SIG-M5 treated with dmso at 0.1 percent for 504 hours (cell line): ENCODE measurements around the gene ZDHHC9.

Source experiments
- DNase-seq: peaks from one replicate; lab custom pipeline; 2025; ENCODE audit not compliant: unreplicated experiment; lab: John Stamatoyannopoulos, UW

The ZDHHC9 gene

DNA sequence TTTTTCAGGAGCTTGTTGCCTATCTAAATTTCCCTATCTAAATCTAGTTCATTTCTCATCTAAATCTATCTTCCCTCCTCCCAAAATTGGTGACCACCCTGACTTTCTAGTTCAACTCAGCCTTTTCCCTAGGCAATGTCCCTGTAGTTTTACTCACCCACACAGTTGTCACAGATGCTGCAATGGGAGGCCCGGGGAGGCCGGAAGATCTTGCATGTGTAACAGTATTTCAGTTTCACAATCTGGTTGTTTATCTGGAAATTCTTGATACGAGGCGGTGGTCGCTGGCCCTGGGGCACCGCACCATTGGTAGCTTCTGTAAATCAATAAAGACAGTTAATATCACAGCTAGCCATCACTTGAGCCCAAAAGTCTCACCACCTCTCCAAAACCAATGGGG, 20.2 kb downstream of the ZDHHC9 start:
- no peak for DNase-seq

DNA sequence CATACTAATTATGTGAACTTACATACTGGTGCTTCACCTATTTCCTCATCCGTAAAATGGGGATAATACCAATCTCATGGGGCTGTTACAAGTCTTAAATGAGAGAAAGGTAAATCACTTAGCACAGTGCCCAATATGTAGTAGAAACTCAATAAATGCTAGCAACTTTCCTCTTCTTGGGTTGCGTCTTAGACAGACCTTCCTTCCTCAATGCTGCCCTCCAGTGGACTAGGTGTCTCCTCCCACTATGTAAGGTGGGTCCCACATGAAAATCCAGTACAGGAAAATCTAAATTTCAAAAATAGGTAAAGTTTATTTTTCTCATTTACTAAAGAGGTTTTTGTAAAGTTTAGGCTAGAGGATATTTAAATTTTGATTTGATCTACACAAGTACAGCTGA, 20.6 kb downstream of the ZDHHC9 start:
- DNase-seq = peak; percentile 22

DNA sequence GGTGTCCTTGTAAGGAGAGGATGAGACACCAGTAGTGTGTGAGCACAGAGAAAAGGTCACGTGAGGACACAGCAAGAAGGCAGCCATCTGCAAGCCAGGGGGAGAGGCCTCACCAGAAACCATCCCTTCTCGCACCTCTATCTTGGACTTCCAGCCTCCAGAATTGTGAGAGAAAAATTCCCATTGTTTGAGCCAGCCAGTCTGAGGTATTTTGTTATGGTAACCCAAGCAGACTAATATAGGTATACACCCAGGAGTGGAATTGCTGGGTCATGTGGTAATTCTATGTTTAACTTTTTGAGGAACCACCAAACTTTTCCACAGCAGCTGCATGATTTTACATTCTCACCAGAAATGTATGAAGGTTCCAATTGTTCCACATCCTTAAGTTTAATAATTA, 25.6 kb downstream of the ZDHHC9 start:
- DNase-seq = no peak

DNA sequence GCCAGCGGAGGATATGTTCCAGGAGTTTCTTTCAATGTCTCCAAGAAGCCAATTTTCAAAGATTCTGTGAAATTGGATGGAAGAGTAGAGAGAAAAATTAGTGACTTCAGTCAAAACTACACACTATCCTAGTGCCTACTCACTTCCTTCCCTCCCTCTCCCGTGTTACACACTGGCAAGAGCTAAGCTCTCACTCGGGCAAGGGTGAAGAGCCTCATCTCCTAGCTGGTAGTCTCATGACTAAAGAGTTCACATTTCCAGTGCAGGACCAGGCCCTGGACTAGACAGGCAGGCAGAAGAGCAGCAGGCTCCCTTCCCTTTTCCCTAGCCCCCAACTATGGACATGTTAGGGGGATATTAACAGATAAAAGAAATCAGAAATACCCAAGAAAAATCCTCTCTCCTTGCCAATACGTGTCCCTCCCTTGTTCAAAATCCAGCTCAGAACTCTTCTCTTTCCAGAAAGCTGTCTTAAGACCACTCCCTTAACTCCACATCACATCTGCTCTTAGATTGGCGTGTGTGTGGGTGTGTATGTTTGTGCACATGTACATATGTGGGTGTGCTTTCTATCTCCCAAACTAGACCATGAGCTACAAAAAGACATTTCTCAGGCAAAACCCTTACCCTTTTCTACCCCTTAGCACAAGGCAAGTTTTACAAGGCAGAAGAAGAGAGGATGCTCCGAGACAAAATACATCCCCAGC, 29.9 kb downstream of the ZDHHC9 start:
- no peak for DNase-seq

DNA sequence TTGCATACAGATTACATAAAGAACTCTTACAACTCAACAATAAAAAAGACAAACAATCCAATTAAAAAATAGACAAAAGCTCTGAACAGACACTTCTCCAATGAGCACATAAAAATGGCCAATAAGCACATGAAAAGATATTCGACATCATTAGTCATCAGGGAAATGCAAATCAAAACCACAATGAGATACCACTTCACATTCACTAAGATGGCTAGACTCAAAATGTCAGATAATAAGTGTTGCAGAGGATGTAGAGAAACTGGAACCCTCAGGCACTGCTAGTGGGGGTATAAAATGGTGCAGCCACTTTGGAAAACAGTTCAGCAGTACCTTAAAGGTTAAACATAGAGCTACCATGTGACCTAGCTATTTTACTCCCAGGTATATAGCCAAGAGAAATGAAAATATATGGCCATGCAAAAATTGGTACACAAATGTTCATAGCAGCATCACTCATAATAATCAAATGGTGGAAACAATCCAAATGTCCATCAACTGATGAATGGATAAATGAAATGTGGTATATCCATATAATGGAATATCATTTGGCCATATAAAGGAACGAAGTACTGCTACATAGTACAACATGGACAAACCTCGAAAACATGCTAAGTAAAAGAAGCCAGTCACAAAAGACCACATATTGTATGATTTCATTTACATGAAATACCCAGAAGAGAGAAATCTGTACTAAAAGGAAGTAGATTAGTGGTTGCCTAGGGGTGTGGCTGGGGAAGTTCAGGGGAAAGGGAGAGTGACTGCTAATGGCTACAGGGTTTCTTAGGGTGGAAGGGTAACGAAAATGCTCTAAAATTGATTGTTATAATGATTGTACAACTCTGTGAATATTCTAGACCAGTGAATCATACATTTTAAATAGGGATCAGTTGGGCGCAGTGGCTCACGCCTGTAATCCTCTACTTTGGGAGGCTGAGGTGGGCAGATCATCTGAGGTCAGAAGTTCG, 34.6 kb downstream of the ZDHHC9 start:
- peak; percentile 36 for DNase-seq

DNA sequence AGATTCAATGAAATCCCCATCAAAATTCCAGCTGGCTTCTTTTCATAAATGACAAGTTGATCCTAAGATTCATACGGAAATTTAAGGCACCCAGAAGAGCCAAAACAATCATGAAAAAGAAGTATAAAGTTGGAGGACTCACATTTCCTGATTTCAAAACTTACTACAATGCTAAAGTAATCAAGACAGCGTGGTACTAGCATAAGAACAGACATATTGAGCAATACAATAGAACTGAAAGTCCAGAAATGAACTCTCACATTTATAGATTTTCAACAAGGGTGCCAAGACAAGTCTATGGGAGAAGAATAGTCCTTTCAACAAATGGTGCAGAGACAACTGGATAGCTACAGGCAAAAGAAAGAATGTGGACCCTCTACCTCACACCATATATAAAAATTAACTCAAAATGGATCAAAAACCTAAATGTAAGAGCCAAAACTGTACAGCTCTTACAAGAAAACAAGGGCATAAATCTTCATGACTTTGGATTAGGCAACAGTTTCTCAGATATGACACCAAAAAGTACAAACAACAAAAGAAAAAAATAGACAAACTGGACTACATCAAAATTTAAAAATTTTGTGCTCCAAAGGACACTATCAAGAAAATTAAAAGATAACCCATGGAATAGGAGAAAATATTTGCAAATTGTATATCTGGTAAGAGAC, 35.4 kb downstream of the ZDHHC9 start:
- DNase-seq = peak; percentile 59

DNA sequence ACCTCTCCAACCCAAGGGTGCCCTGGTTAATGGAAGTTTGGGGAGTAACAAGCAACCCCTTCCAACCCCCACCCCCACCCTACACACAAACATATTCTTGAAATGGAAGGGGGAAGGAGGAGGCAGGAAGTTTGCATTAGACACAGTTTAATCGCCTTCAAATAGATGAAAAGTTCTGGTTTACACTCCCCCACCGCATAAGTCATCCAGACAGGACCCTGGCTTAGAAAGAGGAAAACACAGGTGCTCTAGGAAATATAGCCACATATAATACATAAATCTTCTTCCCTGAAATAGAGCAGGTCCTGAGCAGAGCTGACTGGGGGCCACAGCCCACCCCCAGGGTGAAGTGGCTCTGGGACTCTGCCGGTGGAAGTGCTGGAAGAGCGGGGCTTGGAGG, 38.9 kb downstream of the ZDHHC9 start:
- DNase-seq = no peak

DNA sequence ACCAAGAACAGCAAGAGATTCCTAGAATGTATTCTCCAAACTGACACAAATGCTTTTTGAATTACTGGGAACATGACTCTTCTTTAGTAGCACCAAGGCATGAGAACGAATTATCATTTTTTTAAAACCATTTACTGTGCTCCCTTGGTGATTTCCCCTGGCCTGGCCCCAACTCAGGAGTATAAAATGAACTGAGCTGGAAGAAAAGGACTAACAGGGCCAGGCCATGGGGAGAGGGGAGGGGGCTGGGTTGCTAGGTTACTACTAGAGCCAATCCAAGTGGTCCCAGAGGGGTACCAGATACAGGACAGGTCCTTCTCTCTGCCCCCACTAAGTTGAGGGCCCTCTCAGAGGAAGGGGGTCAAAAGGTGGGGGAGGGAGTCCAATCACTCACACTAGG, 40.8 kb downstream of the ZDHHC9 start:
- DNase-seq = no peak

DNA sequence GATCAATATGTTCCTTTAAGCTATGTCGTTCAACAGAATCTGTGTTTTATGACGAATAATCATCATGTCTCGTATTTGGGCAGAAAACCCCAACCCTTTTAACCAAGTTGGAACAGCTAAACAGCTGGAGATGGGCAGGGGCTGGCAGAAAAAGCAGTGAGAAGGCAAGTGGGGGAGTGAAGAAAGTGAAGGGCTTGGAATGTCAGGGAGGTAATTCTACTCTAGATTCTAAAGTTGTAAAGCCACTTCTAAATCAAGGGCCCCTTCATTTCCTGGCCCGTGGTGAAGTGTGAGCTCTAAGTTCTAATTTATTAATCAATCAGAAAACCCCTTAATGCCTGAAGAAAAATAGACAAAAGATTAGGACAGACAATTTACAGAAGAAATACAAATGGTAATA, 43.5 kb downstream of the ZDHHC9 start:
- no peak for DNase-seq

DNA sequence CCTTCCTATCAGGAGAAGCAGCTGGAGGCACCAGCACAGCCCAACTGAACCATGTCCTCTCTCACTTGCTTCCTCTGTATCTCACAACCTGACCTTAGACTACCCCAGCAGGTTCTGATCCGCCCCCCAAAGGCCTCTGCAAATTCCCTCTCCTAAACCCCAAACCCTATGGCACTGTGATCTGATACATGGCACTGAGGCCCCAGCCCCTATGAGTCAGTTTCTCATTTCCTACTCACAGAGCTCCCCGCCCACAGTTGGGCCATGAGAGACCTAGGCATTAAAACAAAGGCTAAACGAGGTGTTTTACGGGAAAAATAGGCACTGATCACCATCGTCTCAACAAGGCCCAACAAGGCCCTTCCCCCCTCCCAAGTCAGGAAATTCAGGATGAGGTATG, 44.8 kb downstream of the ZDHHC9 start:
- DNase-seq = no peak

DNA sequence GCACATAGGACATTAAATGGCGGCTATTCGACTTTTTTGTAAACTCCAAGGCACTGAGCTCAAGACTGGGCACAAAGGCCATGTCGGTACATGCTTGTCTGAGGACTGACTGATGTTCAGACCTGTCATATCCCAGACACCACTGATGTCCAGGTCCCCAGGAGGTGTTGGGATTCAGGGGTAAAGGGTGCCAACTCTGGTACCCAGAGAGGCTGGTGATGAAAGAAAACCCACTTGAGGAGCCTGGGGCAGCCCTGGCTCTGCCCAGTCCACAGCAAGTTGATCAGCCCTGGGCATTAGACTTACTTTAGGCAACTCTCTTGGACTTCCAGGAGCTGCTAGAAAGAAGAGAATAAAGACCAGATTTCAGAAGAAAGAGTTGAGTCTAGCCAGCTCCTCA, 45.2 kb downstream of the ZDHHC9 start:
- no peak for DNase-seq

DNA sequence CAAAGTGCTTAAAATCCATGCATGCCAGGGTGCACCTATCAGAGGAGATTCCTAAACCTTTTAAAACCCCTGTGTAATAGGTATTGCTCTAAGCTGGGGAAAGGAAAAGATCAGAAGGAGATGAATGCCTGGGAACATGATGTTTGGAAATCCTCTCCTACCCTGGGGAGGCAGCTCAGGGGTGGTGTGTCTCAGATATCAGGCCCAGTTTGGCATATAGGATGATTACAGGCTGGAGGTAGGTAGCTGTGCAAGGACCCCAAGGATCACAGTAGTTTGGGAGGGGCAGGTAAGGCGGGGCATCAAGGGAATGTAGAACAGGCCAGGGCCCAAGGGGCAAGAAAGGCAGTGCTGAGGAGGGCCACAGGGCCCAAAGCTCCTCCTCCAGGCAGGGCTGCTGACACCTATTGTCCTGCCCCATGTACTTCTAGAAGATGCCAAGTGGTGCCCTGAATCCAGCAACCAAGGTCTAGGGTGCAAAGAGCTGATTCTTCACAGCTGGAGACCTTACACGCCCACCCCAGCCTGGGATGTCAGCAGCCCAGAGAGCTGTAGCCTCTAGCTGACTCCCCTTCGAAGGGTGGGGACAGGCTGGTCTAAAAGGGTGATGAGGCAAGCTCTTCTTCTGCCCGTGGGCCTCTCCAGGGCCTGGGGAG, 46.3 kb downstream of the ZDHHC9 start:
- DNase-seq = no peak

DNA sequence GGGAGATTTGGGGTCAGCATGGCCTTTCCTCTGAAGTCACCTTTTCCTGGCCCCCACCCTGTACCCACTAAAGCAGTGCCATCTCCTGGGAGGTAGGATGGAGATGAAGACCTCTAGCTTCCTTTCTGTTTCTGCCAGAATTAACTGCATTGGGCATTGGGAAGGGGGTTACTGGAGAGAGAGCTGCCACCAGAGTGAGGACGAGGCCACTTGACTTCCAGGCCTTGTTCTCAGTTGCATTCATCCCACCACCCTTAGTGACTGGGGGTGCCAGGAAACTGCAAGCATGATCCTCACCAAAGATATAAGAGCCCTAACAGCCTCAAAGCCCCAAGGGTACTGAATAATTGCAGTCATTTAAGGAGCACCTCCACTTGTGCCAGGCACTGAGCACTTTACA, 48.1 kb downstream of the ZDHHC9 start:
- DNase-seq = no peak

DNA sequence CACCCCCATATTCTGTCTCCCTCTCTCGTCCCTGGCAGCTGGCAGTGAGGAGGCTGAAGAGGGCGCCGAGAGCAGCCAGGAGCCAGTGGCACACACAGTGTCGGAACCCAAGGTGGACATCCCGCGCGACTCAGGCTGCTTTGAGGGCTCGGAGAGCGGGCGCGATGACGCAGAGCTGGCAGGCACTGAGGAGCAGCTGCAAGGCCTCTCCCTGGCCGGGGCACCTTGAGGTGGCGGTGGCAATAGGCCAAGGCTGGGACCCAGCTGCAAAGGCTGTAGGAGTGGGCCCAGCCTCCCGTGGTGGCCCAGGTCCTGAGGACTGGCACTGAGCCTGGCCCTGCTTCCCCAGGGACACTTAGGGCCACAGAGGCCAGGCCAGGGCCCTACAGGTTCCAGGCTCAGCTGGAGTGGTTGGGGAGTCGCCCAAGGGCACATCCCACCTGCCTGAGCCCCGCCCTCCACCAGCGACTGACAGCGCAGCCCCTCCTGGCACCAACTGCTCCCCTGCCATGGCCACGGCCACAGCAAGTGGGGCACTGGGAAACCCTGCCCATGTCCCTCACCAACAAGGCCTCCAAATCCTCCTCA, 50.0 kb downstream of the ZDHHC9 start:
- DNase-seq = no peak

DNA sequence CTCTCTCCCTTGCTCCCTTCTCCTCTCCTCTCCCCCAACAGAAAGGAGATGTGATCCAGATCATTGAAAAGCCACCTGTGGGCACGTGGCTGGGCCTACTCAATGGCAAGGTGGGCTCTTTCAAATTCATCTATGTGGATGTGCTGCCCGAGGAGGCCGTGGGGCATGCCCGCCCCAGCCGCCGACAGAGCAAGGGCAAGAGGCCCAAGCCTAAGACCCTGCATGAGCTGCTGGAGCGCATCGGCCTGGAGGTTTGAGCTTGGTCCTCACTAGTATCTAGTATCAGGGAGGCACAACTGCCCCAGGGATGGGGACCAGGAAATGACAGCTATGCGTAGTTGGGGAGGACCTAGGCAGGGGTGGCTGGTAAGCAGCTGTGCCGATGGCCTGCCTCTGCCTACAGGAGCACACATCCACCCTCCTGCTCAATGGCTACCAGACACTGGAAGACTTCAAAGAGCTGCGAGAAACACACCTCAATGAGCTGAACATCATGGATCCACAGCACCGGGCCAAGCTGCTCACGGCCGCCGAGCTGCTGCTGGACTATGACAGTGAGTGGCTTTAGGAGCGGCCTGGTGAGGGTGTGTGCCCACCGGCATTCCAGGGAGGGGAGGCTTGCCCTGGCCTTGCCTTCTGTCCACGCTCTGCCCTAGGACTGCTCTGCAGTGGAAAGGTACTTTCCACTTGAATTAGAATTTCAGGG, 50.9 kb downstream of the ZDHHC9 start:
- DNase-seq = no peak

DNA sequence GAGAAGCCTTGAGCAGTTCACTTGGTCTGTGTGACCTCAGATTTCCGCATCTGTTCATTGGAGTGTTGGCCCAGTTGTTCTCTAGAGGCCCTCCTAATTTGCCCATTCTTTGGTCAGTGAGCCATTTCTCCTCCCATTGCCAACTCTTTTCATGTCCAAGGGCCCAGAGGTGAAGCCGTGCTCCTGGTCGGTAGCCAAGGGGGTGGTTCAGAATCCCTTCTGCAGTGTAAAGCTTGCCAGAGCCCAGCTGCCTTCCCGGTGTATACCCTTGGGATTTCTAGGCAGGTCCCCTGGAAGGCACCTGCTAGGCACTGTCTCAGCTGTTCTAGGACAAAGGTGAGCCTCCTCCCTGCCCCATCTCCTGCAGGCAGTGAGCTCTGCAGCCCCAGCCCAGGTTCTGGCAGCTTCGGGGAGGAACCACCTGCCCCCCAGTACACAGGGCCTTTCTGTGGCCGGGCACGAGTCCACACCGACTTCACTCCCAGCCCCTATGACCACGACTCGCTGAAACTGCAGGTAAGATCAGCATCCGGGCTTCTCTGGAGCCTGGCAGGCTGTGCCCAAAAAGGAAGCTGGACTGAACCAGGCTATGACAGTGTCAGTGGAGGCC, 51.6 kb downstream of the ZDHHC9 start:
- DNase-seq = no peak

DNA sequence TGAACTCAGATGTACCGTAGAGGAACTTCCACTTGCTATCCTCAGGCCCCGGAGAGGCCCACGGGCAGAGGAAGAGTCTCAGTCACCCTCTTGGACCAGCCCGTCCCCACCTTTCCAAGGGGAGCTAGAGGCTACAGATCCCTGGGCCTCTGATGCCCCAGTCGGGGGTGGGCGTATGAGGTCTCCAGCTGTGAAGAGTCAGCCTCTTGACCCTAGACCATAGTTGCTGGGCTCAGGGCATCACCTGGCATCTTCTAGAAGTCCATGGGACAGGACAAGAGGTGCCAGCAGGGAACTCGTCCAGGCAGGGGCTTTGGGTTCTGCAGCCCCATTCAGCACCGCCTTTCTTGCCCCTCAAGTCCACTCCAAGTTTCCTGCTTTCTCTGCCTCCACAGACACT, 52.4 kb downstream of the ZDHHC9 start:
- DNase-seq = no peak

DNA sequence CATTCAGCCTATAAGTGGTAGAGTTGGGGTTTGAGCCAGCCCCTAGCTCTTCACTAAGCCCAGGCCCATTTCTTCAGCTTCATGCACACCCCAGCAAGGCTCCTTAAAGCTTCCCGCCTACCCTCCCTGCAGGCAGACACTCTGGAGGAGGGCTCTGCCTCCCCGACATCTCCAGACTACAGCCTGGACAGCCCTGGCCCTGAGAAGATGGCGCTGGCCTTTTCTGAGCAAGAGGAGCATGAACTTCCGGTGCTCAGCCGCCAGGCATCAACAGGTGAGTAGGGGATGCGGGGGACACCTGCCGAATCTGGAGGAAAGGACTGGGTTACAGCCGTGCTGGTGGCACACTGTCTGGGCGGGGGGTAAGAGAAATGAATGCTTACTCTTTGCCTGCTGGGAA, 52.9 kb downstream of the ZDHHC9 start:
- DNase-seq = no peak

DNA sequence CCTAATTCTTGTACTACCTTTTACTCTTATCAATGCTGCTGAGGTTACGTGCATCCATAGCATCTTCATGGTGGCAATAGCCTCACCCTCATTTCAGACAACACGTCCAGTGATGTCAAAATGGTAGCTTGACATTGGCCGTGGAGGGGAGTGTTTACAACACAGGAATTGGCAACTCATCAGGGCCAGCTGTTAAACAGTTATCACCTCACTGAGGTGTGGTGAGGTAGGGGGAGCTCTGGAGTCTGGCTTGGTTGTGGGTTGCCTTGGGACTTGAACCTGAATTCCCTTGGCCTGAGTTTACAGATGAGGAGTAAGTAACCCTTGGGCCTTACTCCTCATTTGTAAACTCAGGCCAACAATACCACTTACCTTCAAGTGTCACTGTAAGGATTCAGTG, 53.5 kb downstream of the ZDHHC9 start:
- no peak for DNase-seq

DNA sequence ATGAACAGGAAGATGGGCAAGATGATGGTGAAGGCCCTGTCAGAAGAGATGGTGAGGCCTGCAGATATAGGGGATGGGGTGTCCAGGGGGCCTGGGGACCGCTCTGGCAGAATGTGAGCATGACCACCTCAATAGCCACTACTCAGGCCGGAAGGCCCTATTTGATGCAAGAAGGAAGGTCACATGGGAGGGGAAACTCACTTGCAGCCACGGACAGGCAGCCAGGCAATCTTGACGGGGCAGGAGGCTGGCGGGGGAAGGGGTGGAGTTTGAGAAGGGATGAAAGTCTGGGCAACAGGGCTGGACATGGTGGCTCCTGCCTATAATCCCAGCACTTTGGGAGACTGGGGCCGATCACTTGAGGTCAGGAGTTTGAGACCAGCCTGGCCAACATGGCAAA, 55.2 kb downstream of the ZDHHC9 start:
- DNase-seq = no peak
